ENCODE data around the gene USP13. TPM values are rescaled to one million over a fixed set of nuclear protein-coding genes. Genes with fewer than 3 reads are reported as not detected.

The USP13 gene
- total and polyA plus RNA-seq, 2 of the 4 experiments (the other 2 are of a cell fraction), result 9.2 to 18.1 TPM

- H3K27me3 ChIP-seq (ENCODE audit: control insufficient read depth, insufficient read depth, low read length), result no peaks in the 10 kb centered on the region
- no peak overlapping the region for H3K23ac ChIP-seq (ENCODE audit: low read depth, low read length)
- no peak overlapping the region for H3K18ac ChIP-seq (ENCODE audit: low read depth, low read length)
- no peak overlapping the region for H2AFZ ChIP-seq (replicated peaks; ENCODE audit: low read length, poor library complexity)
- peaks cover 12% of the 10 kb centered on the region for H3K9me1 ChIP-seq (ENCODE audit: insufficient read depth, low read length)
- no peak overlapping the region for H3K4ac ChIP-seq (ENCODE audit: low read depth, low read length)
- H3K14ac ChIP-seq (replicated peaks; ENCODE audit: low read depth, low read length), result no peak overlapping the region
- no peak overlapping the region for H2BK20ac ChIP-seq (ENCODE audit: low read depth, low read length)
- DNase-seq, result no peak
- TF ChIP-seq MAFK (IDR thresholded peaks at IDR 0.05; ENCODE audit: low read depth, low read length), result no peak
- no peak for TF ChIP-seq CEBPB (IDR thresholded peaks at IDR 0.05; ENCODE audit: low read depth, low read length)
- no peak for TF ChIP-seq RFX5 (IDR thresholded peaks at IDR 0.05; ENCODE audit: low read depth, low read length)
- TF ChIP-seq, protein P1, sequence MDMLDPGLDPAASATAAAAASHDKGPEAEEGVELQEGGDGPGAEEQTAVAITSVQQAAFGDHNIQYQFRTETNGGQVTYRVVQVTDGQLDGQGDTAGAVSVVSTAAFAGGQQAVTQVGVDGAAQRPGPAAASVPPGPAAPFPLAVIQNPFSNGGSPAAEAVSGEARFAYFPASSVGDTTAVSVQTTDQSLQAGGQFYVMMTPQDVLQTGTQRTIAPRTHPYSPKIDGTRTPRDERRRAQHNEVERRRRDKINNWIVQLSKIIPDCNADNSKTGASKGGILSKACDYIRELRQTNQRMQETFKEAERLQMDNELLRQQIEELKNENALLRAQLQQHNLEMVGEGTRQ (IDR thresholded peaks at IDR 0.05; ENCODE audit: low read depth, low read length), result no peak
- no peak for TF ChIP-seq RAD21 (IDR thresholded peaks at IDR 0.05; ENCODE audit: low read length)
- TF ChIP-seq MXI1 (IDR thresholded peaks at IDR 0.05; ENCODE audit: borderline replicate concordance, low read depth, low read length), result no peak
- TF ChIP-seq BHLHE40 (IDR thresholded peaks at IDR 0.05; ENCODE audit: low read depth, low read length), result no peak
- no peak overlapping the region for H3K56ac ChIP-seq (ENCODE audit: extremely low read depth, insufficient read depth, low read length)
- H3K27ac ChIP-seq (ENCODE audit: insufficient read depth, low read length), result no peak overlapping the region
- no peak for ATAC-seq (ENCODE audit: low read depth)
- no peak overlapping the region for H2AK9ac ChIP-seq (replicated peaks; ENCODE audit: low read depth, low read length, poor library complexity)
- H3K79me1 ChIP-seq (ENCODE audit: low read depth in 1 of 2, low read length in 2 of 2), result peaks cover 3 to 19% of the 10 kb centered on the region in 2 experiments; a peak in 2 of 4 replicates
- no peak overlapping the region for H3K4me2 ChIP-seq (ENCODE audit: low read depth, low read length)
- in situ Hi-C loops (cut with MboI; ENCODE audit: low sequenced_read_pairs), result no loop called here
- H2BK15ac ChIP-seq (ENCODE audit: low read depth, low read length), result no peak overlapping the region
- no peak overlapping the region for H2BK120ac ChIP-seq (ENCODE audit: low read depth, low read length)
- H3K9me3 ChIP-seq (ENCODE audit: control insufficient read depth, insufficient read depth, low read length), result no peaks in the 10 kb centered on the region
- CTCF ChIA-PET, result interaction anchor here (0.9 kb wide), 1 partner anchor 62 kb away, joined by 3 read pairs; no protein-coding TSS in a partner anchor
- no peaks in the 10 kb centered on the region for H4K20me1 ChIP-seq (ENCODE audit: insufficient read depth, low read length)
- no TSS peak for BruUV-seq (replicated peaks)
- peaks cover 1% of the 10 kb centered on the region; the same call in 1 of the 2 replicates for H3K4me1 ChIP-seq (ENCODE audit: control insufficient read depth, insufficient read depth, low read length)
- H4K8ac ChIP-seq (ENCODE audit: low read depth in 2 of 2, low read length in 2 of 2), result no peak overlapping the region
- POLR2A ChIA-PET (ENCODE audit: unreplicated experiment), result no interaction called here
- 71% methylated on average over 1 of the region's 3 CpGs; no CpG with 5 or more reads in 1 of the 2 experiments for WGBS, 2 experiments (ENCODE audit: extremely low coverage in 2 of 2, insufficient read length in 1 of 2)
- intact Hi-C loops (cut with micrococcal nuclease), result no loop called here
- no peak overlapping the region for H3K4me3 ChIP-seq (ENCODE audit: insufficient read depth, low read depth, low read length)
- H3K9ac ChIP-seq (ENCODE audit: low read depth, low read length), result no peak overlapping the region
- H4K91ac ChIP-seq (ENCODE audit: insufficient read depth, low read depth, low read length), result no peak overlapping the region
- no peak overlapping the region for H2AK5ac ChIP-seq (ENCODE audit: low read depth, low read length)
- H4K5ac ChIP-seq (ENCODE audit: low read depth, low read length), result no peak overlapping the region
- dilution Hi-C loops (cut with HindIII; ENCODE audit: low sequenced_read_pairs, unreplicated experiment), result no loop called here
- H2BK5ac ChIP-seq (ENCODE audit: low read depth, low read length, poor library complexity, severe bottlenecking), result no peak overlapping the region
- peaks cover 7% of the 10 kb centered on the region for H3K36me3 ChIP-seq (ENCODE audit: control insufficient read depth, insufficient read depth, low read length)
These were observed 76.2 kb downstream of the USP13 start for GRCh38 chr3:179729086-179729485.
